Liver (tissue), 9 donors: Measurements from ENCODE around the gene PRR15L. TPM values are rescaled to one million over a fixed set of nuclear protein-coding genes. Genes with fewer than 3 reads are reported as not detected.

Experiments used
- DNase-seq: peaks from one replicate; pipeline ENCODE4 v3.0.0-alpha.2; 2017; ENCODE audit warnings: low spot score
- H3K27ac ChIP-seq, 2 donors: one replicate each; pipeline ENCODE4 v1.7.0; 2013; ENCODE audit warnings: inconsistent platforms in 2 of 2, low read length in 2 of 2, control low read depth in 1 of 2, low read depth in 1 of 2, mild to moderate bottlenecking in 1 of 2
- H3K27me3 ChIP-seq, 4 donors: one replicate each; pipeline versions ENCODE4 v1.6.1 to v1.7.0; 2013; ENCODE audit warnings: low read length in 3 of 4, inconsistent platforms in 1 of 4, mild to moderate bottlenecking in 1 of 4, moderate library complexity in 1 of 4; ENCODE audit not compliant: control insufficient read depth in 4 of 4, insufficient read depth in 4 of 4
- H3K36me3 ChIP-seq, 4 donors: one replicate each; pipeline versions ENCODE4 v1.6.1 to v1.7.0; 2013; ENCODE audit warnings: low read length in 3 of 4, mild to moderate bottlenecking in 3 of 4, low read depth in 1 of 4, moderate library complexity in 1 of 4; ENCODE audit not compliant: control insufficient read depth in 4 of 4, insufficient read depth in 3 of 4
- H3K4me1 ChIP-seq, 4 donors: one replicate each; pipeline versions ENCODE4 v1.6.1 to v1.7.0; 2013; ENCODE audit warnings: low read length in 3 of 4, mild to moderate bottlenecking in 3 of 4, moderate library complexity in 1 of 4; ENCODE audit not compliant: control insufficient read depth in 4 of 4, insufficient read depth in 4 of 4
- H3K4me3 ChIP-seq, 3 donors: one replicate each; pipeline versions ENCODE4 v1.6.1 to v1.7.0; 2013; ENCODE audit warnings: low read length in 3 of 3, control low read depth in 1 of 3, low read depth in 1 of 3, mild to moderate bottlenecking in 1 of 3
- H3K9ac ChIP-seq, 2 donors: one replicate each; pipeline ENCODE4 v1.7.0; 2013; ENCODE audit warnings: low read length in 2 of 2, mild to moderate bottlenecking in 2 of 2, moderate library complexity in 2 of 2, control low read depth in 1 of 2, low read depth in 1 of 2
- H3K9me3 ChIP-seq, 4 donors: one replicate each; pipeline versions ENCODE4 v1.6.1 to v1.7.0; 2013; ENCODE audit warnings: low read length in 3 of 4; ENCODE audit not compliant: control insufficient read depth in 4 of 4
- CTCF ChIP-seq: fragments of 150-350 bp; IDR thresholded peaks from 2 replicates; pipeline ENCODE4 v1.5.1; 2017; ENCODE audit warnings: improper control_type of control experiment, low read depth, low read length; ENCODE audit not compliant: missing input control
- EGR1 ChIP-seq, 2 donors: IDR thresholded peaks; 2 replicates each; pipeline ENCODE4 v1.6.1; 2016 to 2018; ENCODE audit warnings: antibody characterized with exemption in 2 of 2, low read depth in 2 of 2
- FOXA1 ChIP-seq: IDR thresholded peaks from 2 replicates; pipeline ENCODE4 v1.6.1; 2016; ENCODE audit warnings: antibody characterized with exemption
- FOXA2 ChIP-seq: IDR thresholded peaks from 2 replicates; pipeline ENCODE4 v1.6.1; 2016; ENCODE audit warnings: antibody characterized with exemption
- GABPA ChIP-seq, 2 donors: IDR thresholded peaks in 1 of 2; conservative IDR thresholded peaks in 1 of 2; 2 replicates each; pipeline ENCODE4 v1.6.1; 2016; ENCODE audit warnings: antibody characterized with exemption in 2 of 2, mild to moderate bottlenecking in 1 of 2, moderate library complexity in 1 of 2
- HNF4A ChIP-seq, 2 donors: conservative IDR thresholded peaks; 2 replicates each; pipeline ENCODE4 v1.6.1; 2016; ENCODE audit warnings: antibody characterized with exemption in 2 of 2, mild to moderate bottlenecking in 2 of 2
- HNF4G ChIP-seq: IDR thresholded peaks from 2 replicates; pipeline ENCODE4 v1.6.1; 2016; ENCODE audit warnings: antibody characterized with exemption
- JUND ChIP-seq, 2 donors: IDR thresholded peaks; 2 replicates each; pipeline ENCODE4 v1.6.1; 2016; ENCODE audit warnings: antibody characterized with exemption in 2 of 2
- MAX ChIP-seq: IDR thresholded peaks from 2 replicates; pipeline ENCODE4 v1.6.1; 2016; ENCODE audit warnings: antibody characterized with exemption
- NR2F2 ChIP-seq: IDR thresholded peaks from 2 replicates; pipeline ENCODE4 v1.6.1; 2016; ENCODE audit warnings: antibody characterized with exemption
- RAD21 ChIP-seq, 2 donors: IDR thresholded peaks; 2 replicates each; pipeline ENCODE4 v1.6.1; 2016; ENCODE audit warnings: antibody characterized with exemption in 2 of 2, mild to moderate bottlenecking in 2 of 2
- RXRA ChIP-seq, 2 donors: IDR thresholded peaks; 2 replicates each; pipeline ENCODE4 v1.6.1; 2017 to 2018; ENCODE audit warnings: antibody characterized with exemption in 2 of 2, mild to moderate bottlenecking in 1 of 2
- SP1 ChIP-seq: IDR thresholded peaks from 2 replicates; pipeline ENCODE4 v1.6.1; 2018; ENCODE audit warnings: antibody characterized with exemption, mild to moderate bottlenecking
- TAF1 ChIP-seq: conservative IDR thresholded peaks from 2 replicates; pipeline ENCODE4 v1.6.1; 2016; ENCODE audit warnings: antibody characterized with exemption, mild to moderate bottlenecking
- YY1 ChIP-seq: IDR thresholded peaks from 2 replicates; pipeline ENCODE4 v1.6.1; 2016; ENCODE audit warnings: antibody characterized with exemption, mild to moderate bottlenecking
- WGBS: extraction: QIAGEN DNeasy Blood & Tissue Kit; methylation state at CpG from one replicate; pipeline ENCODE4 v1.1.7; 2013; 5-methylcytosine and 5-hydroxymethylcytosine counted together
- polyA plus RNA-seq, 2 donors: library from polyadenylated mRNA; stranded (reverse) in 1 of 2; unstranded in 1 of 2; fragments of 200-250 nt in 1 of 2; fragments of >200 nt in 1 of 2; fragmentation: Nextera tagmentation in 1 of 2; extraction: Ambion mirVana in 1 of 2; gene quantifications; one replicate each; pipeline versions ENCODE4 v1.2.1 to v1.2.3, GENCODE V29; 2013 to 2015
- total RNA-seq, 2 donors: library from RNA; depleted of rRNA; stranded (reverse); fragments of >200 nt; gene quantifications; one replicate each; pipeline ENCODE4 v1.2.3, GENCODE V29; 2014
- TF ChIP-seq, protein P1 (sequence below): IDR thresholded peaks from 2 replicates; pipeline ENCODE4 v1.6.1; 2016; ENCODE audit warnings: antibody characterized with exemption, mild to moderate bottlenecking
- TF ChIP-seq, protein P2 (sequence below): IDR thresholded peaks from 2 replicates; pipeline ENCODE4 v1.6.1; 2016; ENCODE audit warnings: antibody characterized with exemption
- TF ChIP-seq, protein P3 (sequence below): IDR thresholded peaks from 2 replicates; pipeline ENCODE4 v1.6.1; 2016; ENCODE audit warnings: antibody characterized with exemption
- donor health status: healthy.
- donor health status: healthy.
- donor health status: healthy.
- donor health status: healthy.
- donor health status: healthy.

PRR15L gene
- total and polyA plus RNA-seq, 4 donors = 0.83 to 11.0 (median 1.9) TPM

- 38% methylated on average over 2 of the region's 2 CpGs for WGBS
- TF ChIP-seq, protein P1, sequence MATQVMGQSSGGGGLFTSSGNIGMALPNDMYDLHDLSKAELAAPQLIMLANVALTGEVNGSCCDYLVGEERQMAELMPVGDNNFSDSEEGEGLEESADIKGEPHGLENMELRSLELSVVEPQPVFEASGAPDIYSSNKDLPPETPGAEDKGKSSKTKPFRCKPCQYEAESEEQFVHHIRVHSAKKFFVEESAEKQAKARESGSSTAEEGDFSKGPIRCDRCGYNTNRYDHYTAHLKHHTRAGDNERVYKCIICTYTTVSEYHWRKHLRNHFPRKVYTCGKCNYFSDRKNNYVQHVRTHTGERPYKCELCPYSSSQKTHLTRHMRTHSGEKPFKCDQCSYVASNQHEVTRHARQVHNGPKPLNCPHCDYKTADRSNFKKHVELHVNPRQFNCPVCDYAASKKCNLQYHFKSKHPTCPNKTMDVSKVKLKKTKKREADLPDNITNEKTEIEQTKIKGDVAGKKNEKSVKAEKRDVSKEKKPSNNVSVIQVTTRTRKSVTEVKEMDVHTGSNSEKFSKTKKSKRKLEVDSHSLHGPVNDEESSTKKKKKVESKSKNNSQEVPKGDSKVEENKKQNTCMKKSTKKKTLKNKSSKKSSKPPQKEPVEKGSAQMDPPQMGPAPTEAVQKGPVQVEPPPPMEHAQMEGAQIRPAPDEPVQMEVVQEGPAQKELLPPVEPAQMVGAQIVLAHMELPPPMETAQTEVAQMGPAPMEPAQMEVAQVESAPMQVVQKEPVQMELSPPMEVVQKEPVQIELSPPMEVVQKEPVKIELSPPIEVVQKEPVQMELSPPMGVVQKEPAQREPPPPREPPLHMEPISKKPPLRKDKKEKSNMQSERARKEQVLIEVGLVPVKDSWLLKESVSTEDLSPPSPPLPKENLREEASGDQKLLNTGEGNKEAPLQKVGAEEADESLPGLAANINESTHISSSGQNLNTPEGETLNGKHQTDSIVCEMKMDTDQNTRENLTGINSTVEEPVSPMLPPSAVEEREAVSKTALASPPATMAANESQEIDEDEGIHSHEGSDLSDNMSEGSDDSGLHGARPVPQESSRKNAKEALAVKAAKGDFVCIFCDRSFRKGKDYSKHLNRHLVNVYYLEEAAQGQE = no peak
- TF ChIP-seq GABPA (IDR thresholded peaks at IDR 0.05 in 1 of 2, conservative IDR thresholded peaks at IDR 0.05 in 1 of 2) (peak in 1 of 2 donors; percentile 10), MAX (peak; percentile 62), YY1 (peak; percentile 56), RXRA (IDR thresholded peaks at IDR 0.05) (peak in 1 of 2 donors; percentile 41), NR2F2 (no peak), CTCF (peak; percentile 85), FOXA2 (no peak), HNF4G (no peak), HNF4A (conservative IDR thresholded peaks at IDR 0.05) (peak; percentile 45 to 58), EGR1 (IDR thresholded peaks at IDR 0.05; ENCODE audit: low read depth in 2 of 2) (peak in 1 of 2 donors; percentile 44), TAF1 (no peak), FOXA1 (no peak), RAD21 (IDR thresholded peaks at IDR 0.05) (peak; percentile 58 to 62), SP1 (peak; percentile 54), JUND (IDR thresholded peaks at IDR 0.05) (peak; percentile 93 to 95)
- TF ChIP-seq, protein P2, sequence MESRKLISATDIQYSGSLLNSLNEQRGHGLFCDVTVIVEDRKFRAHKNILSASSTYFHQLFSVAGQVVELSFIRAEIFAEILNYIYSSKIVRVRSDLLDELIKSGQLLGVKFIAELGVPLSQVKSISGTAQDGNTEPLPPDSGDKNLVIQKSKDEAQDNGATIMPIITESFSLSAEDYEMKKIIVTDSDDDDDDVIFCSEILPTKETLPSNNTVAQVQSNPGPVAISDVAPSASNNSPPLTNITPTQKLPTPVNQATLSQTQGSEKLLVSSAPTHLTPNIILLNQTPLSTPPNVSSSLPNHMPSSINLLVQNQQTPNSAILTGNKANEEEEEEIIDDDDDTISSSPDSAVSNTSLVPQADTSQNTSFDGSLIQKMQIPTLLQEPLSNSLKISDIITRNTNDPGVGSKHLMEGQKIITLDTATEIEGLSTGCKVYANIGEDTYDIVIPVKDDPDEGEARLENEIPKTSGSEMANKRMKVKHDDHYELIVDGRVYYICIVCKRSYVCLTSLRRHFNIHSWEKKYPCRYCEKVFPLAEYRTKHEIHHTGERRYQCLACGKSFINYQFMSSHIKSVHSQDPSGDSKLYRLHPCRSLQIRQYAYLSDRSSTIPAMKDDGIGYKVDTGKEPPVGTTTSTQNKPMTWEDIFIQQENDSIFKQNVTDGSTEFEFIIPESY = peak; percentile 22
- TF ChIP-seq, protein P3, sequence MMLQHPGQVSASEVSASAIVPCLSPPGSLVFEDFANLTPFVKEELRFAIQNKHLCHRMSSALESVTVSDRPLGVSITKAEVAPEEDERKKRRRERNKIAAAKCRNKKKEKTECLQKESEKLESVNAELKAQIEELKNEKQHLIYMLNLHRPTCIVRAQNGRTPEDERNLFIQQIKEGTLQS = peak; percentile 59
- peaks cover 21 to 87% (median 78%) of the 10 kb centered on the region in 4 donors for H3K4me1 ChIP-seq
- H3K9me3 ChIP-seq = no peaks in the 10 kb centered on the region
- no peaks in the 10 kb centered on the region for H3K27me3 ChIP-seq
- no peak overlapping the region for H3K4me3 ChIP-seq
- peaks cover 0 to 7% (median 4%) of the 10 kb centered on the region in 4 donors for H3K36me3 ChIP-seq
- peak overlapping the region; percentile 59 to 84 for H3K27ac ChIP-seq
- DNase-seq = peak; percentile 80
- no peak overlapping the region for H3K9ac ChIP-seq
Observed at GRCh38 chr17:47946929-47947397, 10.7 kb downstream of the PRR15L start.
